NCI-H2227 treated with DMSO at 0.1 percent for 48 hours (cell line): ENCODE results near the gene PRPF40A.
A peak's percentile ranks its signal among the peaks of the same experiment; 100 is the strongest.

Experiments used
- DNase-seq: peaks from one replicate; lab custom pipeline; 2025; lab: John Stamatoyannopoulos, UW

The PRPF40A gene

GRCh38 chr2:152718076-152718908 lies 1.0 kb upstream of the PRPF40A start, which contains the start of gene ARL6IP6:
Gene ARL6IP6 (plus strand): TSS chr2:152718620. CDS start chr2:152718625, 5 bp downstream.
- peak; percentile 100 for DNase-seq

- peak; percentile 81 for DNase-seq
Measured at GRCh38 chr2:152716805-152717227, 445 bp downstream of the PRPF40A start.

- DNase-seq = peak; percentile 21
Measured at GRCh38 chr2:152715854-152716428, 1.3 kb downstream of the PRPF40A start.

GRCh38 chr2:152715112-152715511 lies 2.1 kb downstream of the PRPF40A start:
- no peak for DNase-seq

DNA sequence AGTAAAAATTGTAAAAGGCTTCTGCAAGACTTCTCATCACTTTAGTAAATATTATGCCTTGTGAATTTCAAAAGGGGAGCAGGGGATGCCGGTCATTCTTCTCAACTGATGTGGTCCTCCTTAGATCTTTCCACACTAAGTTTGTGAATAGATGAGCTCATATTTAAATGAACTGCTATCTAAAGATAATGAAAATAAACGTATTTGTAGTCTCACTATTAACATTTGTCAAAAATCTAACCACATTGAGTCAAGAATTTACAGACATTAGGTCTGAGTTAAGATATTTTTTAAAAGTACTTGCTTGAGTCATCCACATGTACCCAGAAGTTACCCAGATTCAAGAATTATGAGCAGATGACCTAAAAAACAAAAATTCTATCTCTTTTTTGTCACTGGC lies 6.5 kb downstream of the PRPF40A start:
- no peak for DNase-seq

DNA sequence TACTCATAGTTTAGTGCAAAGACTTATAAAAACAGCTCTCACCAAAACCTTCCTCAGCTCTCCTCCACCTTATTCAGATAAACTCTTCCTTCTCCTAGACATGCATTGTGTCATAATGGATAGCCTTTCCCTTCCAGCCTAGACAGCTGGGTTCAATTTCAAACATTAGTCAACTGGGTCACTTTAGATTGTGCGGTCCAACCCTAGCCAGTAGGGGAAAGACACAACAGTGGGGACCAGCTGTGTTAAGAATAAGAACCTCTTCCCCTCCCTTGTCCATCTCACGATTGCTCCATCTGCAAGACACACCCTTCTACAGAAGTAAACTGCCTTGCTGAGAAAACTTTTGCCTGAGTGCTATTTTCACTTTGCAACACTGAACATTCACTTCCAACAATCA lies 8.5 kb downstream of the PRPF40A start:
- DNase-seq = no peak

DNA sequence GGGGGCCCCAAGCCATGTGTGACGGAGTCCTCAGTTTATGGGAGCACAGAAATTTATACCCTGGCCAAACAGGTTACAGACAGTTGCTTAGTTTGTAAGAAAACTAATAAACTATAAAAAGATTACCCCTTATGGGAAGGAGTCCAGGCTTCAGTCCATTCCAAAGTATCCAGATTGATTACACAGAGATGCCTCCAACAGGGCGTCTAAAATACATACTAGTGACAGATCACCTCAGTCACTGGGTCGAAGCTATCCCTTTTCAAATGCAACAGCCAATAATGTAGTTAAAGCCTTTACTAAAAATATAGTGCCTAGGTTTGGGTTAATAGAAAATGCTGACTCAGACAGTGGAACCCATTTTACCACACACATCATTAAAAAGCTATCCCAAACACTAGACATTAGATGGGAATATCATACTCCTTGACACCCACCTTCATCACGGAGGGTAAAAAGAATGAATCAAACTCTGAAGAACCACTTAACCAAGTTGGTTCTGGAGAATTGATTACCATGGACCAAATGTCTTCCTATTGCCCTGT lies 10.7 kb downstream of the PRPF40A start:
- DNase-seq = no peak

DNA sequence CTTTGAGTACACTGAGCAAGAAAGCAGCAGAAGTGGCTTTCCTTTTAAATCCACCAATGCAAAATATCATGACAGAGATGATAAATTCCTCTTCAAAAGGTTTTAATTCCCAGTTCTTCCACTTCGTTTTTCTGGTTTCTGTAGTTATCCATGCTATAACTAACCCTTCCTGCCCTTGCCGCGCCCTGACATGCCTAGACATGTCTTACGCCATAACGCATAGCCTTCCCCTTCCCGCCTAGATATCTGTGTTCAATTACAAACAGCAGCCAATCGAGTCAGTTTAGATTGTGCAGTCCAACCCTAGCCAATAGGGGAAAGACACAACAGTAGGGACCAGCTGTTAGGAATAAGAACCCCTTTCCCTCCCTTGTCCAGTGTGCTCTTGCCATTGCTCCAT lies 16.1 kb downstream of the PRPF40A start:
- no peak for DNase-seq

GRCh38 chr2:152696476-152696875 lies 20.8 kb downstream of the PRPF40A start:
- no peak for DNase-seq

DNA sequence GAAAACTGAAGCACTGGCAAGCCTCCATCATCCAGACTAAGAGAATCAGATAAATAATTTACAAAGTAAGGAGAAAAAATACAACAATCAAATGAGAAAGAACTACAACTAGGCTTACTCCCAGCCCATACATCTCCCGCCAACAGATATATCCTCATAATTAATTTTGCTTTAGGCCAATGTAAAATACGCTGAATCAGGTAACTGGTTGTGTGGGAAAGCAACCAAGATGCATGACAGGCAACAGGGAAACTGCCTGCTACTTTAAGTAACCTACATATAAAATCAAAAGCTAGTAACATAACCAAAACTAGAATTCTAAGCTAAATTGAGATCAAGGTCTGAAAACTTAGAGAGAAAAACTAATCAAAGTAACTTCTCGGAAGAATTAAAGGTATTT lies 21.5 kb downstream of the PRPF40A start:
- no peak for DNase-seq

DNA sequence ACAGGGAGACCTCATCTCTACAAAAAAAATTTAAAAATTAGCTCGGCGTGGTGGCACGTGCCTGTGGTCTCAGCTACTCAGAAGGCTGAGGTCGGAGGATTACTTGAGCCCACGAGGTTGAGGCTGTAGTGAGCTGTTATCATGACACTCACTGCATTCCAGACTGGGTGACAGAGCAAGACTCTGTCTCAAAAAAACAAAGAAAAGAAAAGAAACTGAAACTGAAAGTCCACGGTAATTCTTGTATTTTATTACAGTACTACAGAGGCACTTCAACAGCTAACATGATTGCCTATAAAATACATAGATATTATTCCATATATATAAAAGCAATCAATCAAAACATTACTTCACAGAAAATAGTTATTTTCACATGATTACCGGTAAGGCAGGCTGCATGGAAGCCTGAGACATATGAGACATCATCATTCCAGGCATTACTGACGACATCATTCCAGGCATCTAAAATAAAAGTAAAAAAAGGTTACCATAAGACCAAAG lies 23.1 kb downstream of the PRPF40A start:
- DNase-seq = no peak

GRCh38 chr2:152693033-152693432 lies 24.2 kb downstream of the PRPF40A start:
- DNase-seq = no peak

DNA sequence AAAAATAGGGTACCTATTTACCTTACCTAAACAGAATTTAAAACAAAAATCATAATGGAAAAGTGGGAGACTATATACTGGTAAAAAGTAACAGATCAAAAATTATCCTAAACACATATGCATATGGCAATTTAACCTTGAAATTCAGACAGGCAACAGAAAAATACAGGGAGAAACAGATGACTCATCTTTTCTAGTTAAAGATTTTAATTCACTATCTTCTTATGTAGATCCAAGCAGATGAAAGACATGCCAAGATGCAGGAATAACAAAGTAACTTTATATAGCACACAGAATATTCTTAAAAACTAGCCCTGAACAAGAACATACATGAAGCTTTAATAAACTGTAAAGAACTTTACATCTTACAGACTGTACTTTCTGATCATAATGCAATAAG lies 30.9 kb downstream of the PRPF40A start:
- DNase-seq = no peak

DNA sequence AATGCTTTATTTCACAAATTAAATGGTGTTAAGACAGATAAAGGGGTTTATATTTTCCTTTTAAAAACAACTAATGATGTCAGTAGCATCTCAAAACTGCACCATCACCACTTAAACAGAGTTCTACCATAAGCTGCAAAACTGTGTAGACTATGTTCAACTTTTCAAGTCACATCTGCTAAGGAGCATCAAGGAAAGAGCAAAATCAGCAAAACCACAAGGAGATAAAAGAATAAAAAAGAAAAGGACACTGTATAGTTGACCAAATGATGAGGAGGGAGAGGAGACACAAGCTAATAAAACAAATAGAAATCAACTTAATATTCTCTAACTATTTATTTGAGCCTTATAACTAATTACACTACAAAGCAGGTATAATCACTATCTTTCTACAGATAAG lies 33.9 kb downstream of the PRPF40A start:
- DNase-seq = no peak

GRCh38 chr2:152682663-152683062 lies 34.6 kb downstream of the PRPF40A start:
- DNase-seq = no peak

DNA sequence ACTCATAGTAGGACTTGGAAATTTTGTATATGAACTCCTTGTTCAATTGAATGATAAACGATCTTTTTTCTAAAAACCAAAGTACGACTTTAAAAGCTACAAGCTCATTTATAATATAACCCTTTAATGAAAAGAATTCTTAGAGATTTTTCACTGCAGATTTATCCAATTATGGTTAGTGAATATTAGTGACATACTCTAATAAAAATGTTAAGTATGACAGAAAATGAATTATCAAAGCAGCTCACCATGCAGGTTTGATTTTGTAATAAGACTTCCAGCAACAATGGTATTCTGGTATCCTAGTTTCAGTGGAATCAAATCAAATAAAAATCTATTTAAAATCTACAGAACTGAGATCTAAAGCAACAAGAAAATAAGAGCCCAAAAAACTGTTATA lies 38.5 kb downstream of the PRPF40A start:
- no peak for DNase-seq

GRCh38 chr2:152676461-152676860 lies 40.8 kb downstream of the PRPF40A start:
- no peak for DNase-seq

DNA sequence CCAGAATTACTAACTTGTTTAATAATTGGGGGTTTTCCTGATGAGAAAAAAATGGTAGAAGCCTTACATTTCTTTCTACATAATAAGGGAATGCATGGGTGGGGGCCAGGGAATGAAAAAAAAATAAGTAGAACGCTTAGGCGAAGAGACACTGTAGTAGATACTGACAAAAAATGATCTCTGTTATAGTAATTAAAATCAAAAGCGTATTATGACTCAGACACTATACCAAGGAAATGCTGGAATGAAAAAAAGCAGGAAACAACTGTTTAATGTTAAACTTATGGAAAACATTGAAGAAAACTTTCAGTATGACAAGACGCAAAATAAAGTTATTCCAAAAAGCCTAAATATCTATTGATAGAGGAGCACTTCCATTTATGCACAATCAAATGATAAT lies 42.9 kb downstream of the PRPF40A start:
- no peak for DNase-seq

- DNase-seq = no peak
Measured at GRCh38 chr2:152664725-152665124, 52.5 kb downstream of the PRPF40A start.

DNA sequence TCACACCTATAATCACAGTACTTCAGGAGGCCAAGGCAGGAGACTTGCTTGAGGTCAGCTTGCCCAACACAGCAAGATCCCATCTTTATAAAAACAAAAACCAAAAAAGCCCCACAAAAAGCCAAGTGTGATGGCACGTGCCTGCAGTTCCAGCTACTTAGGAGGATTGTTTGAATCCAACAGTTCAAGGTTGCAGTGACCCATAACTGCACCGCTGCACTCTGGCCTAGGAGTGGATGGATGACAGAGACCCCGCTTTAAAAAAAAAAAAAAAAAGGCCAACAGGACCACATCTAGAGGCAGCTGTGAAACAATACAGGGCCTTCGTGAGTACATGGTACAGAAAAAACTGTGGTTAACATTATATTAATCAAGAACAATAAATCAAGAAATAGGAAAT lies 56.2 kb downstream of the PRPF40A start:
- DNase-seq = no peak

- no peak for DNase-seq
Measured at GRCh38 chr2:152658221-152658620, 59.0 kb downstream of the PRPF40A start.

DNA sequence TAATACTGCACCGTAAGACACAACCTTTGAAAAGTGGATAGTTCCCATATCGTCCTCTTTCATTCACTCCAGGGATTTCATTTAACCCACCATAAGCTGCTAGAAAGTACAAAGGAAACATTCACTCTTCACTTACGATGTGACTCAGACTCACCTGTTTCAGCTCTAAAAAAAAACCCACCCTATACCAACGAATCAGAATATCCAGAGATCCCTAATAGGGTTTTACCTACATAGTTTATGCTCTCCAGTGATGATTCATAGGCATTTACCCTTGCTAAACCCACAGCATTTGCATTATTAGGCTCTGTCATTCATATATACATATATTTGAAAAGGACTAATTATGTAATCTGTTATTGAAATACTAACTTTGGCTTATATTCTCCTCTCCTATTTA lies 60.2 kb downstream of the PRPF40A start:
- no peak for DNase-seq

GRCh38 chr2:152655880-152656279 lies 61.4 kb downstream of the PRPF40A start:
- no peak for DNase-seq
